ENCODE data around the gene TOR1A.

DNA sequence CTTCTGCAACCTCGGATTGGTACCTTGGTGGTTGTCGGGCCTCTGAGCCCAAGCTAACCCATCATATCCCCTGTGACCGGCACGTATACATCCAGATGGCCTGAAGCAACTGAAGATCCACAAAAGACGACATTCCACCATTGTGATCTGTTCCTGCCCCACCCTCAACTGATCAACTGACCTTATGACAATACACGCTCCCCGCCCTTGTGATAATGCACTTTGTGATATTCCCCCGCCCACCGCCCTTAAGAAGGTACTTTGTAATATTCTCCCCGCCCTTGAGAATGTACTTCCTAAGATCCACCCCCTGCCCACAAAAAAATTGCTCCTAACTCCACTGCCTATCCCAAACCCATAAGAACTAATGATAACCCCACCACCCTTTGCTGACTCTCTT lies 37.5 kb downstream of the TOR1A start:
- TF ChIP-seq CTCF (conservative IDR thresholded peaks at IDR 0.05 in 1 of 2, IDR thresholded peaks at IDR 0.05 in 1 of 2; ENCODE audit: extremely low read depth in 1 of 2, insufficient read depth in 1 of 2, low read depth in 1 of 2, low read length in 2 of 2), result no peak
- no peak for TF ChIP-seq EZH2 (IDR thresholded peaks at IDR 0.05; ENCODE audit: borderline replicate concordance, low read length)

Measured in mammary epithelial cell (primary cell).